ENCODE data around the gene NELL2. TPM values are rescaled to one million over a fixed set of nuclear protein-coding genes. Genes with fewer than 3 reads are reported as not detected.

The NELL2 gene
- total and polyA plus RNA-seq, 8 donors, result 0.50 to 133 (median 3.1) TPM

- Histone ChIP-seq H3K9me3 (no peaks in the 10 kb centered on the region), H3K4me3 (no peak overlapping the region), H3K4me1 (no peaks in the 10 kb centered on the region), H3K27ac (no peak overlapping the region), H3K27me3 (no peaks in the 10 kb centered on the region), H3K36me3 (no peaks in the 10 kb centered on the region)
- TF ChIP-seq CTCF (IDR thresholded peaks at IDR 0.05) (no peak), POLR2AphosphoS5 (IDR thresholded peaks at IDR 0.05) (no peak), EP300 (IDR thresholded peaks at IDR 0.05) (no peak), POLR2A (IDR thresholded peaks at IDR 0.05) (no peak)
- intact Hi-C loops (cut with DNase I; ENCODE audit: low total_unique reads), result no loop called here
- no peak for DNase-seq
- WGBS, 5 donors, result 42 to 69% (median 46%) methylated on average over 2 of the region's 2 CpGs
Observed at GRCh38 chr12:44716711-44717110, 159.4 kb downstream of the NELL2 start.

GRCh38 chr12:44711736-44712135, 164.4 kb downstream of the NELL2 start:
- Histone ChIP-seq H3K4me3 (no peak overlapping the region), H3K36me3 (no peaks in the 10 kb centered on the region), H3K27me3 (no peaks in the 10 kb centered on the region), H3K27ac (no peak overlapping the region), H3K4me1 (no peaks in the 10 kb centered on the region), H3K9me3 (no peaks in the 10 kb centered on the region)
- WGBS, 5 donors, result 80 to 88% (median 84%) methylated on average over 1 of the region's 1 CpG
- no peak for TF ChIP-seq CTCF (IDR thresholded peaks at IDR 0.05)
- TF ChIP-seq EP300 (IDR thresholded peaks at IDR 0.05), result no peak
- TF ChIP-seq POLR2A (IDR thresholded peaks at IDR 0.05), result no peak
- no peak for TF ChIP-seq POLR2AphosphoS5 (IDR thresholded peaks at IDR 0.05)
- intact Hi-C loops (cut with DNase I; ENCODE audit: low total_unique reads), result no loop called here
- DNase-seq, result no peak

- intact Hi-C loops (cut with DNase I; ENCODE audit: low total_unique reads), result no loop called here
- H3K4me1 ChIP-seq, result no peaks in the 10 kb centered on the region
- no peaks in the 10 kb centered on the region for H3K27me3 ChIP-seq
- 82 to 90% (median 85%) methylated on average over 2 of the region's 2 CpGs for WGBS, 5 donors
- no peak overlapping the region for H3K27ac ChIP-seq
- no peaks in the 10 kb centered on the region for H3K9me3 ChIP-seq
- DNase-seq, result no peak
- no peak overlapping the region for H3K4me3 ChIP-seq
- H3K36me3 ChIP-seq, result no peaks in the 10 kb centered on the region
- TF ChIP-seq EP300 (IDR thresholded peaks at IDR 0.05) (no peak), CTCF (IDR thresholded peaks at IDR 0.05) (no peak), POLR2AphosphoS5 (IDR thresholded peaks at IDR 0.05) (no peak), POLR2A (IDR thresholded peaks at IDR 0.05) (no peak)
Observed at GRCh38 chr12:44709166-44709565, 166.9 kb downstream of the NELL2 start.

GRCh38 chr12:44708218-44708617, 167.9 kb downstream of the NELL2 start:
- TF ChIP-seq EP300 (IDR thresholded peaks at IDR 0.05) (no peak), POLR2A (IDR thresholded peaks at IDR 0.05) (no peak), POLR2AphosphoS5 (IDR thresholded peaks at IDR 0.05) (no peak)
- no peak for DNase-seq
- WGBS, 5 donors, result 83 to 94% (median 91%) methylated on average over 2 of the region's 2 CpGs
- H3K4me1 ChIP-seq, result no peaks in the 10 kb centered on the region
- H3K27ac ChIP-seq, result no peak overlapping the region
- no peak overlapping the region for H3K4me3 ChIP-seq
- H3K27me3 ChIP-seq, result no peaks in the 10 kb centered on the region
- H3K9me3 ChIP-seq, result no peaks in the 10 kb centered on the region
- H3K36me3 ChIP-seq, result no peaks in the 10 kb centered on the region
- intact Hi-C loops (cut with DNase I; ENCODE audit: low total_unique reads), result no loop called here

- H3K27ac ChIP-seq, result no peak overlapping the region
- TF ChIP-seq CTCF (IDR thresholded peaks at IDR 0.05), result no peak
- no peak for TF ChIP-seq EP300 (IDR thresholded peaks at IDR 0.05)
- no peak for TF ChIP-seq POLR2AphosphoS5 (IDR thresholded peaks at IDR 0.05)
- no peak for TF ChIP-seq POLR2A (IDR thresholded peaks at IDR 0.05)
- intact Hi-C loops (cut with DNase I; ENCODE audit: low total_unique reads), result no loop called here
- H3K4me1 ChIP-seq, result no peaks in the 10 kb centered on the region
- WGBS, 5 donors, result 68 to 75% (median 72%) methylated on average over 3 of the region's 3 CpGs
- no peaks in the 10 kb centered on the region for H3K36me3 ChIP-seq
- no peaks in the 10 kb centered on the region for H3K9me3 ChIP-seq
- no peak overlapping the region for H3K4me3 ChIP-seq
- DNase-seq, result peak in 1 of 2 donors; percentile 15
- H3K27me3 ChIP-seq, result no peaks in the 10 kb centered on the region
Observed at GRCh38 chr12:44703182-44703910, 172.8 kb downstream of the NELL2 start.

Data from stomach (tissue), 9 donors.